K562 (cell line): ENCODE measurements around the gene BORA. TPM values are rescaled to one million over a fixed set of nuclear protein-coding genes. Genes with fewer than 3 reads are reported as not detected.

ENCODE experiments used
- ATAC-seq: fragments of 200-7000 bp; cut with Tn5 transposase; 3 replicates; pipeline ENCODE4 v1.9.1; 2020; ENCODE audit warnings: moderate library complexity
- BruUV-seq: library from RNA; stranded (reverse); fragments of 400-500 nt; replicated peaks from 2 replicates; lab custom pipeline; 2021; lab: Mats Ljungman, UMichigan
- CTCF ChIA-PET: fragments of 300-600 bp; formaldehyde crosslinking; extraction: SDS; loops from one replicate; lab custom pipeline; 2021; ENCODE audit warnings: low intra/inter-chr PET ratio; lab: Yijun Ruan, JAX
- POLR2A ChIA-PET: fragments of 300-600, 350-650 bp; sonication (Branson Sonifier 250); formaldehyde crosslinking; extraction: SDS; loops from one replicate; lab custom pipeline; 2021; ENCODE audit warnings: antibody characterized with exemption, inconsistent platforms; lab: Yijun Ruan, JAX
- DNase-seq, 4 experiments: peaks; one replicate each; pipeline versions ENCODE4 v3.0.0 to v3.0.0-alpha.2; 2011 to 2018; ENCODE audit warnings: low spot score in 3 of 4, mixed read lengths in 3 of 4; ENCODE audit errors: extremely low read depth in 1 of 4
- FAIRE-seq: peaks from 2 replicates; lab custom pipeline; 2011; peaks lifted over from hg19 to GRCh38; lab: Jason Lieb, UNC
- H2AFZ ChIP-seq: 2 replicates; pipeline ENCODE4 v1.6.0; 2011; ENCODE audit warnings: low read depth, low read length, control low read depth, inconsistent platforms
- H3K27ac ChIP-seq: fragments of 200-600 bp; 3 replicates; pipeline ENCODE4 v1.8.0; 2011; ENCODE audit warnings: low read depth, mild to moderate bottlenecking, control low read depth, inconsistent platforms, low read length, moderate library complexity, mixed read lengths; ENCODE audit errors: extremely low read depth
- H3K27me3 ChIP-seq, 2 experiments: fragments of 300-600 bp in 1 of 2; 2 replicates in 1 of 2; 3 replicates in 1 of 2; pipeline versions ENCODE4 v1.6.0 to v1.8.0; 2011; ENCODE audit warnings: inconsistent platforms in 2 of 2, low read length in 2 of 2, mild to moderate bottlenecking in 1 of 2, mixed read lengths in 1 of 2, moderate library complexity in 1 of 2; ENCODE audit not compliant: control insufficient read depth in 2 of 2, insufficient read depth in 2 of 2
- H3K36me3 ChIP-seq: fragments of 300-600 bp; 3 replicates; pipeline ENCODE4 v1.8.0; 2011; ENCODE audit warnings: mild to moderate bottlenecking, low read length, inconsistent platforms; ENCODE audit not compliant: control insufficient read depth, insufficient read depth
- H3K4me1 ChIP-seq, 2 experiments: fragments of 200-600 bp in 1 of 2; replicated peaks in 1 of 2; 2 replicates in 1 of 2; 3 replicates in 1 of 2; pipeline versions ENCODE4 v1.5.1 to v1.8.0; 2011; ENCODE audit warnings: inconsistent platforms in 2 of 2, low read length in 2 of 2, mild to moderate bottlenecking in 1 of 2, mixed read lengths in 1 of 2, moderate library complexity in 1 of 2; ENCODE audit not compliant: control insufficient read depth in 2 of 2, insufficient read depth in 2 of 2
- H3K4me2 ChIP-seq: 2 replicates; pipeline ENCODE4 v1.6.1; 2011; ENCODE audit warnings: low read length, control low read depth, inconsistent platforms, mixed read lengths; ENCODE audit not compliant: insufficient read depth
- H3K4me3 ChIP-seq: fragments of 200-600 bp; sonication (generic), shearing (Covaris generic); 2 replicates; pipeline ENCODE4 v1.5.1; 2016; ENCODE audit warnings: control low read depth, inconsistent platforms
- H3K79me2 ChIP-seq: fragments of 200-600 bp; 3 replicates; pipeline ENCODE4 v1.8.0; 2011; ENCODE audit warnings: low read length, inconsistent platforms; ENCODE audit not compliant: control insufficient read depth, insufficient read depth
- H3K9ac ChIP-seq, 2 experiments: 2 replicates each; pipeline versions ENCODE4 v1.6.0 to v1.6.1; 2011; ENCODE audit warnings: low read depth in 2 of 2, low read length in 2 of 2, control low read depth in 1 of 2, inconsistent platforms in 1 of 2, mild to moderate bottlenecking in 1 of 2, mixed read lengths in 1 of 2; ENCODE audit not compliant: insufficient read depth in 1 of 2
- H3K9me1 ChIP-seq: one replicate; pipeline ENCODE4 v1.6.0; 2011; ENCODE audit warnings: inconsistent platforms, mild to moderate bottlenecking, low read length, moderate library complexity; ENCODE audit not compliant: control insufficient read depth, insufficient read depth
- H3K9me3 ChIP-seq: replicated peaks from 2 replicates; pipeline ENCODE4 v1.5.1; 2011; ENCODE audit warnings: low read depth, low read length, inconsistent platforms; ENCODE audit not compliant: control insufficient read depth, insufficient read depth
- H4K20me1 ChIP-seq: replicated peaks from 2 replicates; pipeline ENCODE4 v1.6.1; 2011; ENCODE audit warnings: low read length, inconsistent platforms, mixed read lengths; ENCODE audit not compliant: control insufficient read depth, insufficient read depth
- ARID1B ChIP-seq: fragments of 450-650 bp; IDR thresholded peaks from 2 replicates; pipeline ENCODE4 v1.6.1; 2016; ENCODE audit warnings: antibody characterized with exemption, mild to moderate bottlenecking, inconsistent platforms
- BRD4 ChIP-seq: fragments of 200-600 bp; sonication (generic); IDR thresholded peaks from 2 replicates; pipeline ENCODE4 v1.6.1; 2017; ENCODE audit warnings: inconsistent platforms
- CC2D1A ChIP-seq: fragments of 450-650 bp; IDR thresholded peaks from 2 replicates; pipeline ENCODE4 v1.6.1; 2017; ENCODE audit warnings: mild to moderate bottlenecking
- CEBPB ChIP-seq: fragments of 450-650 bp; IDR thresholded peaks from 2 replicates; pipeline ENCODE4 v1.6.1; 2016; ENCODE audit warnings: missing genetic modification characterization, missing compliant biosample characterization
- ETS2 ChIP-seq: IDR thresholded peaks from 2 replicates; pipeline ENCODE4 v1.6.1; 2016; ENCODE audit warnings: borderline replicate concordance, missing genetic modification characterization, mild to moderate bottlenecking, moderate library complexity, missing compliant biosample characterization; ENCODE audit not compliant: poor library complexity, severe bottlenecking
- ETV5 ChIP-seq: sonication (generic); formaldehyde crosslinking; IDR thresholded peaks from 2 replicates; pipeline ENCODE4 v1.4.0; 2020; ENCODE audit warnings: low read depth, mild to moderate bottlenecking, missing genetic modification reagents
- HDAC8 ChIP-seq: fragments of 450-650 bp; IDR thresholded peaks from 2 replicates; pipeline ENCODE4 v1.6.1; 2016; ENCODE audit warnings: mild to moderate bottlenecking, missing genetic modification characterization, moderate library complexity, missing compliant biosample characterization
- L3MBTL2 ChIP-seq: fragments of 450-650 bp; IDR thresholded peaks from 2 replicates; pipeline ENCODE4 v1.6.1; 2016; ENCODE audit warnings: mild to moderate bottlenecking, moderate library complexity
- MAFG ChIP-seq: fragments of 450-650 bp; conservative IDR thresholded peaks from 2 replicates; pipeline ENCODE4 v1.6.1; 2016; ENCODE audit warnings: missing genetic modification characterization, missing compliant biosample characterization
- MAFK ChIP-seq: IDR thresholded peaks from 2 replicates; pipeline ENCODE4 v1.6.1; 2011; ENCODE audit warnings: low read length, improper control_type of control experiment
- MBD2 ChIP-seq: sonication (generic); IDR thresholded peaks from 2 replicates; pipeline ENCODE4 v1.6.1; 2016; ENCODE audit warnings: low read depth, borderline replicate concordance
- NFXL1 ChIP-seq: fragments of 450-650 bp; formaldehyde crosslinking; IDR thresholded peaks from 2 replicates; pipeline ENCODE4 v1.4.0; 2021; ENCODE audit warnings: mild to moderate bottlenecking
- PHF8 ChIP-seq: fragments of 200-600 bp; sonication (generic); IDR thresholded peaks from 2 replicates; pipeline ENCODE4 v1.6.1; 2012; ENCODE audit warnings: mixed run types, mild to moderate bottlenecking, inconsistent platforms, low read length, moderate library complexity, borderline replicate concordance
- SRF ChIP-seq, 2 experiments: fragments of 250-450, 450-650 bp in 1 of 2; sonication (Bioruptor Pico) in 1 of 2; sonication (generic) in 1 of 2; formaldehyde crosslinking; IDR thresholded peaks; 2 replicates each; pipeline versions ENCODE4 v1.5.0 to v1.5.1; 2020 to 2022; ENCODE audit warnings: mild to moderate bottlenecking in 1 of 2, missing genetic modification reagents in 1 of 2
- U2AF1 ChIP-seq: fragments of 200-400 bp; formaldehyde crosslinking; optimal IDR thresholded peaks from 2 replicates; pipeline ENCODE3; 2017; ENCODE audit warnings: mild to moderate bottlenecking, low read depth, low read length, moderate library complexity
- YY1 ChIP-seq, 3 experiments: IDR thresholded peaks; 2 replicates each; pipeline ENCODE4 v1.6.1; 2011; ENCODE audit warnings: low read length in 2 of 3, mild to moderate bottlenecking in 2 of 3, moderate library complexity in 2 of 3, borderline replicate concordance in 1 of 3, control low read depth in 1 of 3, low read depth in 1 of 3; ENCODE audit not compliant: insufficient read depth in 3 of 3, insufficient replicate concordance in 2 of 3, control insufficient read depth in 1 of 3, insufficient read length in 1 of 3; ENCODE audit errors: extremely low read depth in 1 of 3
- WGBS: fragments of 100-300 bp; shearing (Covaris generic); methylation state at CpG from one replicate; pipeline ENCODE4 v1.1.6; 2016; ENCODE audit warnings: low coverage, mixed read lengths; ENCODE audit not compliant: insufficient coverage; ENCODE audit errors: missing lambda C conversion rate; 5-methylcytosine and 5-hydroxymethylcytosine counted together
- in situ Hi-C: fragments of 300-500 bp; cut with MboI; formaldehyde crosslinking; loops from 4 replicates; pipeline ENCODE4 v1.15.0; 2018; ENCODE audit warnings: inconsistent platforms, mixed read lengths
- intact Hi-C: fragments of 100-400 bp; cut with micrococcal nuclease; formaldehyde crosslinking; loops from 2 replicates; pipeline ENCODE4 v1.14.2; 2022
- polyA plus RNA-seq, 8 experiments: library from polyadenylated mRNA; depleted of rRNA in 4 of 8; stranded (reverse) in 5 of 8; unstranded in 3 of 8; fragments of >200 nt; fragmentation: Nextera tagmentation in 2 of 8; fragmentation: Illumina TruSeq in 1 of 8; extraction: Ambion mirVana in 2 of 8; extraction: Trizol in 1 of 8; gene quantifications; 2 replicates each; pipeline versions ENCODE4 v1.2.1 to v1.2.3, GENCODE V29; 2011 to 2014; ENCODE audit warnings: inconsistent platforms in 1 of 8, missing spikeins in 1 of 8
- total RNA-seq, 7 experiments: library from RNA; depleted of rRNA in 6 of 7; stranded (reverse); fragments of >200 nt in 6 of 7; fragmentation: Illumina TruSeq in 2 of 7; extraction: Trizol in 2 of 7; gene quantifications; 2 replicates each; pipeline versions ENCODE4 v1.2.1 to v1.2.3, GENCODE V29; 2011 to 2021; ENCODE audit warnings: low replicate concordance in 1 of 7
- TF ChIP-seq, protein P1 (sequence below): sonication (generic); formaldehyde crosslinking; IDR thresholded peaks from 2 replicates; pipeline ENCODE4 v1.8.0; 2023; ENCODE audit warnings: mild to moderate bottlenecking, missing genetic modification reagents

BORA gene
- total and polyA plus RNA-seq, 9 of the 15 experiments (the other 6 are each of a cell fraction or from before 2014, with no cell fraction given), result 12.4 to 21.5 (median 18.2) TPM

DNA sequence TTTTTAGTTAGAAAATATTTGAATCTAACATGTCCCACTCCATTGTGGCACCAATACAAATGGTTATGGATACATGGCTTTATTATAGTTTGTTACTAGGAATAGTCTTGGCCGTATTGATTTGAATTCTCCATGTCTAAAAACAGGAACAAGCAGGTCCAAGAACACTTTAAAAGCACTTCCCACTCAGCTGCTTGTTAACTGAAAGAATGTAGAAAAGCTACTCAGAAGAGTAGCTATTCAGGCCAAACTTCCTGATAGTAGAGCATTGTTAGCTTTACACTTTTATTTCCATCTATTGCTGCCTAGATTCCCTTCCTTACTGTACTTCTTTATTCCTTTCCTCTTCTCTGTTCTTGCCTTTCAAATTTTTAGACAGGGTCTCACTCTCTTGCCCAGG is 61.1 kb downstream of the BORA start (continued):
- no peak for TF ChIP-seq HDAC8 (tag)
- TF ChIP-seq MAFK, result no peak
- TF ChIP-seq SRF (CRISPR knock-in tag; IDR thresholded peaks at IDR 0.05), result no peak
- TF ChIP-seq CEBPB (tag), result no peak
- TF ChIP-seq, all 486 proteins: peak for 0

- no TSS peak for BruUV-seq
- intact Hi-C loops, result no loop called here
Observed at GRCh38 chr13:72792640-72793039, 64.9 kb downstream of the BORA start.

More at GRCh38 chr13:72792640-72793039, 64.9 kb downstream of the BORA start:
- Histone ChIP-seq H3K4me3 (no peak overlapping the region), H3K9me3 (no peaks in the 10 kb centered on the region), H4K20me1 (no peaks in the 10 kb centered on the region), H3K27me3 (no peaks in the 10 kb centered on the region), H3K36me3 (peaks cover 70% of the 10 kb centered on the region; the same call in 2 of the 3 replicates), H3K9me1 (no peaks in the 10 kb centered on the region), H3K27ac (no peak overlapping the region), H3K4me1 (no peaks in the 10 kb centered on the region), H2AFZ (no peak overlapping the region), H3K79me2 (peaks cover 27% of the 10 kb centered on the region), H3K9ac (no peak overlapping the region), H3K4me2 (no peak overlapping the region)
- in situ Hi-C loops, result no loop called here
- DNase-seq (no peak), ATAC-seq (no peak), FAIRE-seq (no peak)
- POLR2A ChIA-PET, result no interaction called here
- TF ChIP-seq CC2D1A (no peak), MBD2 (no peak), L3MBTL2 (no peak), ETV5 (no peak), BRD4 (no peak), PHF8 (no peak), U2AF1 (no peak), ARID1B (no peak), NFXL1 (CRISPR knock-in tag) (no peak), YY1 (IDR thresholded peaks at IDR 0.05; ENCODE audit: borderline replicate concordance in 1 of 3, control insufficient read depth in 1 of 3, extremely low read depth in 1 of 3, insufficient read depth in 3 of 3, insufficient read length in 1 of 3, insufficient replicate concordance in 2 of 3, low read depth in 1 of 3, low read length in 2 of 3) (no peak), MAFG (tag) (no peak), ETS2 (no peak)
- TF ChIP-seq, protein P1, sequence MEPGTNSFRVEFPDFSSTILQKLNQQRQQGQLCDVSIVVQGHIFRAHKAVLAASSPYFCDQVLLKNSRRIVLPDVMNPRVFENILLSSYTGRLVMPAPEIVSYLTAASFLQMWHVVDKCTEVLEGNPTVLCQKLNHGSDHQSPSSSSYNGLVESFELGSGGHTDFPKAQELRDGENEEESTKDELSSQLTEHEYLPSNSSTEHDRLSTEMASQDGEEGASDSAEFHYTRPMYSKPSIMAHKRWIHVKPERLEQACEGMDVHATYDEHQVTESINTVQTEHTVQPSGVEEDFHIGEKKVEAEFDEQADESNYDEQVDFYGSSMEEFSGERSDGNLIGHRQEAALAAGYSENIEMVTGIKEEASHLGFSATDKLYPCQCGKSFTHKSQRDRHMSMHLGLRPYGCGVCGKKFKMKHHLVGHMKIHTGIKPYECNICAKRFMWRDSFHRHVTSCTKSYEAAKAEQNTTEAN (CRISPR knock-in tag), result no peak
- 100% methylated on average over 2 of the region's 2 CpGs for WGBS
- CTCF ChIA-PET, result no interaction called here
